ENCODE data around the gene QDPR. TPM values are rescaled to one million over a fixed set of nuclear protein-coding genes. Genes with fewer than 3 reads are reported as not detected.

QDPR gene
- total RNA-seq, 1 experiment from 2014 or later: 15.2 TPM

DNA sequence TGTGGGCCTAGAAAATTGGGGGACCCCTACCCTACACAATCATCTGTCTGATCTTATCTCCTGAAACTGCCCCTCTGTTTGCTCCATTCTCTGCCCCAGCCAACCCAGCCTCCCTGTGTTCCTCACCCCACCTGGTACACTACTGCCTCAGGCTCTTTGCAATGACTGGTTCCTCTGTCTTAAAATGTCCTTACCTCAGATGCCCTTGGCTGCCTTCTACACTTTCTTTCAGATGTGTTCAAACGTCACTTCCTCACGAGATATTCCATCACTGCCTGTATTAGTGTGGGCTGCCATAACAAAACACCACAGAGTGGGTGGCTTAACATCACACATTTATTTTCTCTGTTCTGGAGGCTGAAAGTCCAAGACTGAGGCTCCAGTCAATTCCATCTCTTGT, 29.2 kb downstream of the QDPR start:
- DNase-seq (ENCODE audit: low read depth, low spot score) (no peak), ATAC-seq (no peak)
- H3K36me3 ChIP-seq (ENCODE audit: control insufficient read depth, insufficient read depth, low read length): no peaks in the 10 kb centered on the region
- H3K4me3 ChIP-seq (ENCODE audit: low read depth in 2 of 2, low read length in 2 of 2): no peak overlapping the region
- no peak for TF ChIP-seq SIN3A (IDR thresholded peaks at IDR 0.05; ENCODE audit: borderline replicate concordance, insufficient read depth, low read depth, low read length)
- no peak for TF ChIP-seq TCF7L2 (IDR thresholded peaks at IDR 0.05; ENCODE audit: low read depth, low read length)
- TF ChIP-seq, protein P1, sequence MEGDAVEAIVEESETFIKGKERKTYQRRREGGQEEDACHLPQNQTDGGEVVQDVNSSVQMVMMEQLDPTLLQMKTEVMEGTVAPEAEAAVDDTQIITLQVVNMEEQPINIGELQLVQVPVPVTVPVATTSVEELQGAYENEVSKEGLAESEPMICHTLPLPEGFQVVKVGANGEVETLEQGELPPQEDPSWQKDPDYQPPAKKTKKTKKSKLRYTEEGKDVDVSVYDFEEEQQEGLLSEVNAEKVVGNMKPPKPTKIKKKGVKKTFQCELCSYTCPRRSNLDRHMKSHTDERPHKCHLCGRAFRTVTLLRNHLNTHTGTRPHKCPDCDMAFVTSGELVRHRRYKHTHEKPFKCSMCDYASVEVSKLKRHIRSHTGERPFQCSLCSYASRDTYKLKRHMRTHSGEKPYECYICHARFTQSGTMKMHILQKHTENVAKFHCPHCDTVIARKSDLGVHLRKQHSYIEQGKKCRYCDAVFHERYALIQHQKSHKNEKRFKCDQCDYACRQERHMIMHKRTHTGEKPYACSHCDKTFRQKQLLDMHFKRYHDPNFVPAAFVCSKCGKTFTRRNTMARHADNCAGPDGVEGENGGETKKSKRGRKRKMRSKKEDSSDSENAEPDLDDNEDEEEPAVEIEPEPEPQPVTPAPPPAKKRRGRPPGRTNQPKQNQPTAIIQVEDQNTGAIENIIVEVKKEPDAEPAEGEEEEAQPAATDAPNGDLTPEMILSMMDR (IDR thresholded peaks at IDR 0.05): no peak
- TF ChIP-seq, protein P2, sequence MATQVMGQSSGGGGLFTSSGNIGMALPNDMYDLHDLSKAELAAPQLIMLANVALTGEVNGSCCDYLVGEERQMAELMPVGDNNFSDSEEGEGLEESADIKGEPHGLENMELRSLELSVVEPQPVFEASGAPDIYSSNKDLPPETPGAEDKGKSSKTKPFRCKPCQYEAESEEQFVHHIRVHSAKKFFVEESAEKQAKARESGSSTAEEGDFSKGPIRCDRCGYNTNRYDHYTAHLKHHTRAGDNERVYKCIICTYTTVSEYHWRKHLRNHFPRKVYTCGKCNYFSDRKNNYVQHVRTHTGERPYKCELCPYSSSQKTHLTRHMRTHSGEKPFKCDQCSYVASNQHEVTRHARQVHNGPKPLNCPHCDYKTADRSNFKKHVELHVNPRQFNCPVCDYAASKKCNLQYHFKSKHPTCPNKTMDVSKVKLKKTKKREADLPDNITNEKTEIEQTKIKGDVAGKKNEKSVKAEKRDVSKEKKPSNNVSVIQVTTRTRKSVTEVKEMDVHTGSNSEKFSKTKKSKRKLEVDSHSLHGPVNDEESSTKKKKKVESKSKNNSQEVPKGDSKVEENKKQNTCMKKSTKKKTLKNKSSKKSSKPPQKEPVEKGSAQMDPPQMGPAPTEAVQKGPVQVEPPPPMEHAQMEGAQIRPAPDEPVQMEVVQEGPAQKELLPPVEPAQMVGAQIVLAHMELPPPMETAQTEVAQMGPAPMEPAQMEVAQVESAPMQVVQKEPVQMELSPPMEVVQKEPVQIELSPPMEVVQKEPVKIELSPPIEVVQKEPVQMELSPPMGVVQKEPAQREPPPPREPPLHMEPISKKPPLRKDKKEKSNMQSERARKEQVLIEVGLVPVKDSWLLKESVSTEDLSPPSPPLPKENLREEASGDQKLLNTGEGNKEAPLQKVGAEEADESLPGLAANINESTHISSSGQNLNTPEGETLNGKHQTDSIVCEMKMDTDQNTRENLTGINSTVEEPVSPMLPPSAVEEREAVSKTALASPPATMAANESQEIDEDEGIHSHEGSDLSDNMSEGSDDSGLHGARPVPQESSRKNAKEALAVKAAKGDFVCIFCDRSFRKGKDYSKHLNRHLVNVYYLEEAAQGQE (IDR thresholded peaks at IDR 0.05; ENCODE audit: insufficient read depth in 1 of 2, low read depth in 2 of 2, low read length in 1 of 2): no peak
- no peak for TF ChIP-seq POLR2AphosphoS5 (IDR thresholded peaks at IDR 0.05; ENCODE audit: low read depth, low read length)
- no peaks in the 10 kb centered on the region for H3K9me3 ChIP-seq (ENCODE audit: control insufficient read depth, insufficient read depth, low read depth, low read length)
- ChIA-PET POLR2A (no interaction called here), CTCF (no interaction called here)
- no TSS peak for BruUV-seq (replicated peaks)
- in situ Hi-C loops (cut with HindIII; ENCODE audit: low pct_unique_long_range_greater_than_20kb, low sequenced_read_pairs): no loop called here
- intact Hi-C loops (cut with micrococcal nuclease; ENCODE audit: unreplicated experiment): no loop called here
- no peaks in the 10 kb centered on the region for H3K27me3 ChIP-seq (ENCODE audit: control insufficient read depth, insufficient read depth, low read length)
- no peaks in the 10 kb centered on the region for H3K4me1 ChIP-seq (ENCODE audit: control insufficient read depth, insufficient read depth, low read length)
- no peak overlapping the region for H3K27ac ChIP-seq (ENCODE audit: low read length)

GRCh38 chr4:17480955-17481354, 30.9 kb downstream of the QDPR start:
- intact Hi-C loops (cut with micrococcal nuclease; ENCODE audit: unreplicated experiment): no loop called here
- DNase-seq (ENCODE audit: low read depth, low spot score) (no peak), ATAC-seq (no peak)
- no peak for TF ChIP-seq SIN3A (IDR thresholded peaks at IDR 0.05; ENCODE audit: borderline replicate concordance, insufficient read depth, low read depth, low read length)
- TF ChIP-seq, protein P1 (IDR thresholded peaks at IDR 0.05): no peak
- Histone ChIP-seq H3K27me3 (ENCODE audit: control insufficient read depth, insufficient read depth, low read length) (no peaks in the 10 kb centered on the region), H3K36me3 (ENCODE audit: control insufficient read depth, insufficient read depth, low read length) (no peaks in the 10 kb centered on the region), H3K4me1 (ENCODE audit: control insufficient read depth, insufficient read depth, low read length) (no peaks in the 10 kb centered on the region), H3K9me3 (ENCODE audit: control insufficient read depth, insufficient read depth, low read depth, low read length) (no peaks in the 10 kb centered on the region), H3K4me3 (ENCODE audit: low read depth in 2 of 2, low read length in 2 of 2) (no peak overlapping the region), H3K27ac (ENCODE audit: low read length) (no peak overlapping the region)
- ChIA-PET CTCF (no interaction called here), POLR2A (no interaction called here)
- in situ Hi-C loops (cut with HindIII; ENCODE audit: low pct_unique_long_range_greater_than_20kb, low sequenced_read_pairs): no loop called here
- BruUV-seq (replicated peaks): no TSS peak

All from Panc1 (cell line).